ENCODE measurements around the gene B4GALT2. TPM values are rescaled to one million over a fixed set of nuclear protein-coding genes. Genes with fewer than 3 reads are reported as not detected.

Gene B4GALT2
- total RNA-seq, 1 experiment from 2014 or later = 76.8 TPM

DNA sequence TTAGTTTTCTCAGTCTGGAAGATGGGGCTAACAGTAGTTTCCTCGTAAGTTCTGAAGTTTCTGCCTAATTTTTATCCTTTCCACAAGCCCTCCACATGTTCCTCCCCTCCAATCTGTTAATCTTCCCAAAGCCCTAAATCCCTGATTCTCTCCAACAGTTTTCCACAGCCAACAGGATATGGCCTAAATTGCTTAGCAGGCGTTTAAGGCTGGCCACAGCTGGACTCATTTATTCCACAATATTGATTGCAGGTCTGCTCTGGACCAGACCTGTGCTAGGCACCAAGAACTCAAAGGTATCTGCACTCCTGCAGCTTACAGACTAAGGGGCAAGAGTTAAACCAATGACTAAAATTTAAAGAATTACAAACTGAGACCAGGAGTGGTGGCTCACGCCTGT, 48.3 kb downstream of the B4GALT2 start:
- POLR2A ChIA-PET = interaction anchor here (1.2 kb wide), 1 partner anchor 20 kb away, joined by 3 read pairs; no protein-coding TSS in a partner anchor
- CTCF ChIA-PET = no interaction called here
- Histone ChIP-seq H3K9me2 (ENCODE audit: insufficient read depth) (no peaks in the 10 kb centered on the region), H3K9ac (ENCODE audit: low read length) (no peak overlapping the region), H3K4me2 (ENCODE audit: low read length) (no peak overlapping the region), H2AFZ (ENCODE audit: low read depth, low read length, poor library complexity, severe bottlenecking) (no peak overlapping the region), H3K4me1 (ENCODE audit: control insufficient read depth in 1 of 2, insufficient read depth in 2 of 2, low read length in 2 of 2) (peaks cover 29 to 45% of the 10 kb centered on the region in 2 experiments), H4K20me1 (ENCODE audit: insufficient read depth) (no peaks in the 10 kb centered on the region), H3K27me3 (ENCODE audit: insufficient read depth, low read length) (no peaks in the 10 kb centered on the region), H3K9me3 (ENCODE audit: control insufficient read depth in 1 of 2, insufficient read depth in 1 of 2, low read depth in 1 of 2, low read length in 2 of 2) (no peaks in the 10 kb centered on the region), H3K4me3 (replicated peaks in 1 of 2; ENCODE audit: low read depth in 1 of 2, low read length in 2 of 2) (no peak overlapping the region), H3K36me3 (ENCODE audit: control insufficient read depth in 1 of 2, insufficient read depth in 2 of 2, low read length in 2 of 2) (no peaks in the 10 kb centered on the region), H3K27ac (ENCODE audit: low read depth, low read length) (no peak overlapping the region), H3K79me2 (ENCODE audit: insufficient read depth, low read length) (no peaks in the 10 kb centered on the region)
- TF ChIP-seq CTCF (IDR thresholded peaks at IDR 0.05 in 2 of 3, conservative IDR thresholded peaks at IDR 0.05 in 1 of 3; ENCODE audit: borderline replicate concordance in 1 of 3, insufficient read depth in 1 of 3, low read depth in 2 of 3, low read length in 2 of 3) = no peak
- TF ChIP-seq FOSL1 (IDR thresholded peaks at IDR 0.05; ENCODE audit: low read depth) = no peak
- TF ChIP-seq CBX3 (IDR thresholded peaks at IDR 0.05; ENCODE audit: low read depth) = no peak
- TF ChIP-seq ZNF274 (IDR thresholded peaks at IDR 0.05; ENCODE audit: low read depth, low read length) = no peak
- no peak for TF ChIP-seq EZH2phosphoT487 (IDR thresholded peaks at IDR 0.05; ENCODE audit: borderline replicate concordance)
- TF ChIP-seq MAX (IDR thresholded peaks at IDR 0.05) = no peak
- no peak for TF ChIP-seq ATF3 (IDR thresholded peaks at IDR 0.05)
- TF ChIP-seq SIN3A (IDR thresholded peaks at IDR 0.05; ENCODE audit: low read depth) = no peak
- no peak for TF ChIP-seq ELF1 (IDR thresholded peaks at IDR 0.05; ENCODE audit: borderline replicate concordance, low read depth)
- TF ChIP-seq SRF (IDR thresholded peaks at IDR 0.05; ENCODE audit: low read depth) = no peak
- TF ChIP-seq TCF7L2 (IDR thresholded peaks at IDR 0.05; ENCODE audit: borderline replicate concordance, extremely low read depth, insufficient read depth, insufficient read length) = no peak
- TF ChIP-seq JUND (IDR thresholded peaks at IDR 0.05) = no peak
- TF ChIP-seq ZFX (IDR thresholded peaks at IDR 0.05) = no peak
- TF ChIP-seq, protein P1, sequence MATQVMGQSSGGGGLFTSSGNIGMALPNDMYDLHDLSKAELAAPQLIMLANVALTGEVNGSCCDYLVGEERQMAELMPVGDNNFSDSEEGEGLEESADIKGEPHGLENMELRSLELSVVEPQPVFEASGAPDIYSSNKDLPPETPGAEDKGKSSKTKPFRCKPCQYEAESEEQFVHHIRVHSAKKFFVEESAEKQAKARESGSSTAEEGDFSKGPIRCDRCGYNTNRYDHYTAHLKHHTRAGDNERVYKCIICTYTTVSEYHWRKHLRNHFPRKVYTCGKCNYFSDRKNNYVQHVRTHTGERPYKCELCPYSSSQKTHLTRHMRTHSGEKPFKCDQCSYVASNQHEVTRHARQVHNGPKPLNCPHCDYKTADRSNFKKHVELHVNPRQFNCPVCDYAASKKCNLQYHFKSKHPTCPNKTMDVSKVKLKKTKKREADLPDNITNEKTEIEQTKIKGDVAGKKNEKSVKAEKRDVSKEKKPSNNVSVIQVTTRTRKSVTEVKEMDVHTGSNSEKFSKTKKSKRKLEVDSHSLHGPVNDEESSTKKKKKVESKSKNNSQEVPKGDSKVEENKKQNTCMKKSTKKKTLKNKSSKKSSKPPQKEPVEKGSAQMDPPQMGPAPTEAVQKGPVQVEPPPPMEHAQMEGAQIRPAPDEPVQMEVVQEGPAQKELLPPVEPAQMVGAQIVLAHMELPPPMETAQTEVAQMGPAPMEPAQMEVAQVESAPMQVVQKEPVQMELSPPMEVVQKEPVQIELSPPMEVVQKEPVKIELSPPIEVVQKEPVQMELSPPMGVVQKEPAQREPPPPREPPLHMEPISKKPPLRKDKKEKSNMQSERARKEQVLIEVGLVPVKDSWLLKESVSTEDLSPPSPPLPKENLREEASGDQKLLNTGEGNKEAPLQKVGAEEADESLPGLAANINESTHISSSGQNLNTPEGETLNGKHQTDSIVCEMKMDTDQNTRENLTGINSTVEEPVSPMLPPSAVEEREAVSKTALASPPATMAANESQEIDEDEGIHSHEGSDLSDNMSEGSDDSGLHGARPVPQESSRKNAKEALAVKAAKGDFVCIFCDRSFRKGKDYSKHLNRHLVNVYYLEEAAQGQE (IDR thresholded peaks at IDR 0.05; ENCODE audit: low read depth) = no peak
- no peak for TF ChIP-seq CEBPB (IDR thresholded peaks at IDR 0.05; ENCODE audit: low read depth)
- TF ChIP-seq EZH2 (IDR thresholded peaks at IDR 0.05) = no peak
- no peak for TF ChIP-seq POLR2A (IDR thresholded peaks at IDR 0.05; ENCODE audit: borderline replicate concordance, extremely low read depth, insufficient read depth, insufficient read length)
- no peak for TF ChIP-seq SP1 (IDR thresholded peaks at IDR 0.05; ENCODE audit: low read depth)
- no peak for TF ChIP-seq YY1 (IDR thresholded peaks at IDR 0.05; ENCODE audit: extremely low read depth, insufficient replicate concordance, low read depth, low read length)
- TF ChIP-seq RAD21 (IDR thresholded peaks at IDR 0.05; ENCODE audit: low read depth) = no peak
- RAD21 ChIA-PET (ENCODE audit: low non-redundant PET in 1 of 2, low total read pairs in 2 of 2, uncharacterized antibody in 2 of 2, unreplicated experiment in 2 of 2) = no interaction called here
- intact Hi-C loops (cut with micrococcal nuclease) = no loop called here
- DNase-seq (ENCODE audit: low read depth, low spot score) (no peak), ATAC-seq (no peak)
- no TSS peak for BruUV-seq (replicated peaks)

All from HCT116 (cell line).